Posterior cingulate gyrus (tissue), 11 donors: ENCODE data around the gene ALOXE3.

Source experiments
- DNase-seq, 10 donors: peaks; one replicate each; pipeline versions ENCODE4 v3.0.0 to v3.0.0-alpha.2; 2020 to 2021; ENCODE audit warnings: mixed read lengths in 3 of 10
- intact Hi-C: fragments of 100-400 bp; cut with DNase I; formaldehyde crosslinking; loops from one replicate; pipeline ENCODE4 v1.15.1; 2023

The ALOXE3 gene

GRCh38 chr17:8125154-8125946, 7.0 kb upstream of the ALOXE3 start:
- DNase-seq: peak; percentile 73 to 97 (median 86)
- intact Hi-C loops: loop anchor here (2.0 to 10.0 kb wide), 2 partner anchors 13 to 249 kb away; partner anchors contain the start of gene KRABD2

- peak in 3 of 10 donors; percentile 31 to 85 (median 82) for DNase-seq
- intact Hi-C loops: loop anchor here (2.0 to 10.0 kb wide), 4 partner anchors 14 to 250 kb away; partner anchors contain the start of gene KRABD2
Observed at GRCh38 chr17:8124350-8125153, 6.2 kb upstream of the ALOXE3 start.

GRCh38 chr17:8123695-8124349, 5.5 kb upstream of the ALOXE3 start, which contains the start of gene HES7:
TSS of gene HES7 (minus strand) at chr17:8124106. CDS start at chr17:8124084, 22 bp downstream.
- DNase-seq: peak in 1 of 10 donors; percentile 77

GRCh38 chr17:8122924-8123694, 4.8 kb upstream of the ALOXE3 start:
- peak in 3 of 10 donors; percentile 23 to 86 (median 34) for DNase-seq
- intact Hi-C loops: loop anchor here (5.0 to 10.0 kb wide), 3 partner anchors 34 to 252 kb away; partner anchors contain the start of gene KRABD2

More at GRCh38 chr17:8123695-8124349, 5.5 kb upstream of the ALOXE3 start, which contains the start of gene HES7:
- intact Hi-C loops: loop anchor here (2.0 to 10.0 kb wide), 4 partner anchors 15 to 251 kb away; partner anchors contain the start of gene KRABD2

GRCh38 chr17:8122422-8122923, 4.2 kb upstream of the ALOXE3 start:
- intact Hi-C loops: loop anchor here (5.0 to 10.0 kb wide), 3 partner anchors 35 to 252 kb away; partner anchors contain the start of gene KRABD2

GRCh38 chr17:8121681-8122421, 3.5 kb upstream of the ALOXE3 start:
- DNase-seq: peak in 9 of 10 donors; percentile 61 to 96 (median 76)
- intact Hi-C loops: loop anchor here (2.0 to 10.0 kb wide), 4 partner anchors 35 to 253 kb away; partner anchors contain the start of gene KRABD2

More at GRCh38 chr17:8122422-8122923, 4.2 kb upstream of the ALOXE3 start:
- peak in 2 of 10 donors; percentile 24 to 59 for DNase-seq

- intact Hi-C loops: loop anchor here (2.0 to 10.0 kb wide), 4 partner anchors 36 to 253 kb away; partner anchors contain the start of gene KRABD2
- DNase-seq: no peak
Observed at GRCh38 chr17:8121407-8121680, 3.0 kb upstream of the ALOXE3 start.

GRCh38 chr17:8120520-8121406, 2.4 kb upstream of the ALOXE3 start:
- intact Hi-C loops: loop anchor here (2.0 to 10.0 kb wide), 4 partner anchors 37 to 254 kb away; partner anchors contain the start of gene KRABD2
- peak in 8 of 10 donors; percentile 49 to 93 (median 65) for DNase-seq

- intact Hi-C loops: loop anchor here (2.0 to 10.0 kb wide), 6 partner anchors 37 to 255 kb away; partner anchors contain the start of gene KRABD2
- peak; percentile 66 to 97 (median 80) for DNase-seq
Observed at GRCh38 chr17:8119581-8120519, 1.5 kb upstream of the ALOXE3 start.

GRCh38 chr17:8118769-8119580, 661 bp upstream of the ALOXE3 start:
- DNase-seq: peak; percentile 78 to 98 (median 91)
- intact Hi-C loops: loop anchor here (2.0 kb wide), 2 partner anchors 38 to 104 kb away; no protein-coding TSS in a partner anchor

- intact Hi-C loops: no loop called here
- DNase-seq: no peak
Observed at GRCh38 chr17:8117367-8117979, 841 bp downstream of the ALOXE3 start.

- intact Hi-C loops: no loop called here
- no peak for DNase-seq
Observed at GRCh38 chr17:8116776-8117175, 1.5 kb downstream of the ALOXE3 start.

- intact Hi-C loops: no loop called here
- DNase-seq: peak in 1 of 10 donors; percentile 35
Observed at GRCh38 chr17:8110907-8111306, 7.4 kb downstream of the ALOXE3 start.

GRCh38 chr17:8110456-8110804, 7.9 kb downstream of the ALOXE3 start:
- DNase-seq: no peak

More at GRCh38 chr17:8110456-8110804, 7.9 kb downstream of the ALOXE3 start:
- intact Hi-C loops: no loop called here
